ENCODE data around the gene STPG4.
"Not testable (repeated sequence)": the region's sequence is repeated elsewhere in the genome, so short reads cannot be mapped to it uniquely, and the experiment has no call there.

Gene STPG4

DNA sequence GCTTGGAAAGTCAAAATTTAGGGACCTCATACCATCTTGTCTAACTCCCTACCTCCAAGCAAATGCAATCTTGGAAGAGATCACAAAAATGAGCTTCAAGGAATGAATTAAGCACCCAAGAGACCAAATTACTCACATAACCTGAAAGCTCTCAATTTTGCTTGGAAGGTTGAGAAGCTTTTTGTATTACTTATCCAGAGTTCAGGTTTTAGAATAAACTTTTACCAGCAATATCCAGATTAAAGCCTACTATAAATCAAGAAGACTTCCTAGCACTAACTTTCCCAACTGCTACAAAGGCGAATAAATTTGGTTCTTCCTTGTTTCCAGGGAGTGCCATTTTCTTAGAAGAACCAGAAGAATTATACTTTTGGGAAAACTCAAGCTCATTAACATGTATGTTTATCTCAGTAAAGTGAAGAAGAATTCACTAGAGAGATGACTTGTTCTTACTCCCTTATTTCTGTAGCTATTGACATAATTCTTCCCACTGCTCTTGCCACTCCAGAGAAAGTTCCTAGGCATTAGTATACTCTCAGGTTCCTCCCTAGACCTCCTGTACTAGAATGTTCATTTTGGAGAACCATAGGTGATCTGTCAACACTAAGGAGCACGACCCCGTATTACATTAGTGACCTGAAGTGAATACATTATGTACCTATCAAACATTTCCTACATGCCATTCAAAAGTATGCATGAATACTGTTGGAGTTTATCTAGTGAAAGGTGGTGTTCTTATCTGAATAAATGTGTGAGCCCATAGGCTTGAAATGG is 18.0 kb upstream of the STPG4 start:
- DNase-seq (ENCODE audit: low read depth) = no peak

DNA sequence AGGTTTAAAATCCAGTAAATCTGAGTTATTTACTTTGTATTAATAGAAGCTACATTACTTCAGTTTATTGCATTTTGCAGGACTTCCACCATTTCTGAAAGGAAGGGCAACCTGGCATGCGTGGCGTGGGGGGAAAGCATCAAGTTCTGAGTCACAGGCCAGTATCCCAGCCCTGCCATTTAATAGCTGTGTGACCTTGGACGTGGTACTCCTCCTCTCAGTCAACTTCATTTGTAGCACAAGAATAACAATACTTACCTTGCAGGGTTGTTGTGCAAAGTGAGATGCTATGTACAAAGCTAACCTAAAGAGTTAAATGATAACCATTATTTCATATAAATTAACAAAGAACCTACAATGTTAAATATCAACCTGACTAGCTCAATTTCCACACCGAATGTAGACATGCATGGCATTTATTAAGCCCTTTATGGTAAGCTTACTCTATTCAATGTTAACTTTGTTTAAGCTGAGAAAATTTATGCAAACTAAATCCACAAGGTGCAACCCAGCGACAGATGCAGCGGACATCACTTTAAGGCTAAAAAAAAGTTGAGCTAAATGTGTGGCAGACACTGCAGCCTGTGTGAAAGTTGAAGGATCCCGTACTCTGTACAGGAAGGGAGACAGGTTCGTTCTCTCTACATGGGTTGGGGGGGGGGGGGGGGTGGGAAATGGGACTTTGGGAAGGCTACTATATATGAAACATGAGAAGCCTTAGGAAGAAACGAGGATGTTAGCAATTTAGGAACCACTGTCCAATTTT is 17.2 kb upstream of the STPG4 start:
- no peak for DNase-seq (ENCODE audit: low read depth)

DNA sequence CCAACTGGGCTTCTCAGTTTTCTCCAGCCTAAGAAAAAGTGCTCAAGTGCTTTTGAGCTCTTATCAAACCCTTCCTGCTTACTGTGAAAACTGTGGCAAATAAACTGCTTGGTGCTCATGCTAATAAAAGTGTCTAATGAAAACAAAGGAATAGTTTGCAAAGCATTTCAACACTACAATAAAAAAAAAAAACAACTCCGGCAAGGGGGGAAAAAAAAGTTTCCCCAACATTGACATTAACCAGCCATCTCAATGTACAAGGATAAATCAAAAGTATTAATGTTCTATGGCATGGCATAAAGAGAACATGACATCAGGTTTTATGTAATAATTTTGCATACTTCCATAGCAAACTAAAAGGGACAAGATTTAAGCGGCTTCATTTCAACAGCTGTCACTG is 14.7 kb upstream of the STPG4 start:
- DNase-seq (ENCODE audit: low read depth) = no peak

DNA sequence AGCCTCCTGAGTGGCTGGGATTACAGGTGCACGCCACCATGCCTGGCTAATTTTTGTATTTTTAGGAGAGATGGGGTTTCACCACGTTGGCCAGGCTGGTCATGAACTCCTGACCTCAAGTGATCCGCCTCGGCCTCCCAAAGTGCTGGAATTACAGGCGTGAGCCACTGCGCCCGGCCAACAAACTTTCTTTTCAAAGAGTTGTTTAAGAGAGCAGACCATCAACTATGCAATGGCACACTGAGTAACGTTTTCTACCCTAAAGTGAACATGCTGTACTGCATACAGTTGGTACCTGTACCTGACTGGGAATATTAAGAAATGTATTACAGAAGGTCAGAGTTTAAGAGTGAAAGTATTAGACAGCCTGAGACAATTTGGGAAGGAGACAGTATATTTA is 13.8 kb upstream of the STPG4 start:
- DNase-seq (ENCODE audit: low read depth) = not testable (repeated sequence)

DNA sequence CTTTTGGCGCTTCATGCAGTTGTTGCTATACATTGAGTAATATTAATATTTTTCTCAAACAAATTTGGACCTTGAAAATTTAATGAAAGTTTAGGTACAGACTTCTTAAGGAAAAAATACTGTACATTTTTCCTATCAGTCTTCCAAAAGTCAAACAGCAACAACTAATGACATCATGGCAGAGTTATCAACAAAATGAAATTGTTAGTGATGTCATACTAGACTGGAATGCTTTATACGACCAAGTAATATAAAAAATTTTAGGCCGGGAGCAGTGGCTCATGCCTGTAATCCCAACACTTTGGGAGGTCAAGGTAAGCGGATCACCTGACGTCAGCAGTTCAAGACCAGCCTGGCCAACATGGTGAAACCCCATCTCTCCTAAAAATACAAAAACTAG is 12.0 kb upstream of the STPG4 start:
- no peak for DNase-seq (ENCODE audit: low read depth)

DNA sequence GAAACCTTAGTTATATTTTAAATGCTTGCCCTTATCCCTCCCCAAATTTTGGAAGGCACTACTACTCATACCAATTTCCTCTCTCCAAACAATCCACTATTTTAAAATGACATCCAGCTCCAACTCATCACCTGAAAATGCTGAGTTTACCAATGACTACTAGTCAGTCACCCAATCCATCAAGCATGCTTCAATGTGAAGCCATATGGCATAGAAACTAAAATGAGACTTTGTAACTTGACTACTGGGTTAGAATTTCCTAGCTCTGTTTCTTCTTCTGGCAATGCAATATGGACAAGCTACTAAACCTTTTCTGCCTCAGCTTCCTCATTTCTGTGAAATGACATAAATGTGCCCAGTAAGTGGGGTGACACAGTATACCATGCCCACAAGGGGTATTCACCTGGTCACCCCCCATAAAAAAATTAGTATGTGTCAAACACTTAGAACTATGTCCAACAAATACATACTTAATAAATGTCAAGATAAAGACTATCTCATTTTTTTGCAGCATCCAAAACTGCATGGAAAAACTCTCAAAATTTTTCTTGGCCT is 10.0 kb upstream of the STPG4 start:
- DNase-seq (ENCODE audit: low read depth) = no peak

DNA sequence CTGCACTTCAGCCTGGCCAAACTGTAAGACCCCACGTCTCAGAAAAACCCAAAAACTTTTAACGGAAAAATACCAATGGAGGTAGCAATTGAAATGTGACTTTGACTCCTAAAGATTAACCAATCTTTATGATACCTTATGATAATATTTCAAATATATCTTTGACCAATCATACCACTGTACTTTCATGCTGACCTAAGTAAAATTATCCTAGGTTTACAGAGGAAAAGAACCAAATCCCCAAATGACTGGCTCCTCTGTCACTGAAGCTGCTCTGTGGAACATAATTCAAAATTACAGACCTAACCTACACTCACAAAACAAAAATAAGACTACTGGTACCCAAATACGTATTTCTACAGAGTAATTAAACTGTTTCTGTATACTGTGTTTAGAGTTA is 7.7 kb upstream of the STPG4 start:
- no peak for DNase-seq (ENCODE audit: low read depth)

DNA sequence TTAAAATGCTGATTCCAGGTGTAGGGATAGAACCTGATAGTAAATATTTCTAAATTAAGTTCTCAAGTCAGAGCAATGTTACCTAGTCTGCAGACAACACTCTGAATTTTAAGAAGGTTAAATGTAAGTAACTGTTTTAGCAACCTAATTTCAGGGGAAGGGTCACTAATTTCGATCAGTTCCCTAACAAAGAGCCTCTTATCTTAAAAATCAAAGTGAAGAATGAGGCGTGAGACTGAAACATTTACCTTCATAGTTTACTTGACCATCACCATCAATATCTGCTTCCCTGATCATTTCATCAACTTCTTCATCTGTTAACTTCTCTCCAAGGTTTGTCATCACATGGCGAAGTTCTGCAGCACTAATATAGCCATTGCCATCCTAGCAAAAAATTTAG is 6.4 kb upstream of the STPG4 start:
- no peak for DNase-seq (ENCODE audit: low read depth)

DNA sequence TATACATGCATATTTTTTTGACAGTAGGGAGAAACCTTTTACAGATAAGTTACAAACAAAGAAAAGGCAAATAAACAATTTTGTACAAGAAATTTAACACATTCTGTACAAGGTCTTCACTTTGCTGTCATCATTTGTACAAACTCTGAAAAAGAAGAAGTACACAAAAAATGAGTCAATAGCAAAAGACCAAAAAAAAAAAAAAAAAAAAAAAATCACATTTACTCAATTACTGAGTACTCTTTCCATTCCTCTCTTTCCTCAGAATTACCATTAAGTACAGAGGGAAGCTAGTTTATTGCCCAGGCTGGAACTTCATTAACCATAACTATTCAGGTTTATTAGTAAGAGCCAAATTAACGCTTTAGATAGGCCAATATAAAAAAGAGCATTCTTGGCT is 5.6 kb upstream of the STPG4 start:
- no peak for DNase-seq (ENCODE audit: low read depth)

DNA sequence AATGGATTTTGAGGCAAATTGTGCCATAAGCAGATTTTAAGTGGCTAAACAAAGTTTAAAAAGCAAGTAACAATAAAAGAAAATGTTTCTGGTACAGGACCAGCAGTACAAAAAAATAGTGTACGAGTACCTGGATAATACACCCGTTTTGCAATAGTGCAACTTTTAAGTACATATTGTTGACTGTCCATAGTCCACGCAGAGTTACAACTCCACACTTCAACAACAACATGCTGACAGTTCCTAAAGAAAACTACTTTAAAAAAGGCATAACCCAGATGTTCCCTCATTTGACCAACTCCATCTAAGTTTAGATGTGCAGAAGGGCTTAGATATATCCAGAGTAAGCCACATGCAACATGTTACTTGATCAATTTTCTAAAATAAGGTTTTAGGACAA is 5.1 kb upstream of the STPG4 start:
- DNase-seq (ENCODE audit: low read depth) = no peak

DNA sequence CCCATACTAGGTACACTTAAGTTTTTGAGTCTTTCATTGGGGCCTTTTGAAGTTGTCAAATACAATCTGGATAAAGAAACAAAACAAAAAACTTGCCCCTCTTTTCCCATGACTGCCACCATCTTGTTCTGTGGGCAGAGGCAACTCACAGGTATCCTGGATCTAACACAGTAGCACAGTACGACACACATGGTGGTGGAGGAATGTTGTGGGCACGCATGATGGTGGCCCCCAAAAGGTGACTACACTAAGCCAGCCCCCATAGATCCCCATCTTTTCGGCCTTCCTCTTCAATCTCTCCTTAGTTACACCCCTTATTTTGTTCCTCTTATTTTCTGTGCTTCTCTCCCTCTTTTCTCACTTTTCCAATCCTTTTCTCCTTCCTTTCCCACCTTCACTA is 4.5 kb upstream of the STPG4 start:
- no peak for DNase-seq (ENCODE audit: low read depth)

DNA sequence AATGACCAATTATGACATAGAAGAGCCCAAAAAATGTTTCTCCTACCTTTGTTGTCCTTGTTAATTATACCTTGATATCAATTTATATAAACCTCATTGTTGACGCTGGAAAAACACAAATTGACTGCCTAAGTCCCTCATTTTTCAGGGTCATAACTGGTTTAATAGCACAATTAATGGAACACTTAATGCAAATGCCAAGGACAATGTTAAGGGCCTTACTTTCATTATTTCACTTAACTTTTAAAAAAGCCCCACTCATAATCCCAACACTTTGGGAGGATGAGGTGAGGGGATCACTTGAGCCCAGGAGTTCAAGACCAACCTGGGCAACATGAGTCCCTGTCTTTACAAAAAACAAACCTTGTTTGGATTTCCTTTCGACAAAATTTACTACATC is 3.5 kb upstream of the STPG4 start:
- no peak for DNase-seq (ENCODE audit: low read depth)

DNA sequence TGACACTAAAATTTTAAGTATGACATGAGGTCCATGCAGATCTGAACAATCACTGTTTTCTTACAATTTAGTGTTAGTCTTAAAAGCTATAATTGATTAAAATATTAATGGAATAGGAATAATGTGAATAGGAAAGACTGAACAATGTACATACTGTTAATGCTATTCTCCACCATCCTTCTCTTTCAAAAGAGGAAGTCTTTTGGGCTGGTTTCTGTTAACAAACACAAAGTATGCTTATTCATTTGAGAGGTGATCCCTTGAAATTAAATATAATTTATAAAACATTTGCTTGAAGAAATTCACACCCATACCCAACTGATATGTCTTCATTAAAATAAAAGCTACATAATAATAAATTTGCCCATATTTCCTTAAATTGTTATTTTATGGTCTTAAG is 2.3 kb downstream of the STPG4 start:
- no peak for DNase-seq (ENCODE audit: low read depth)

DNA sequence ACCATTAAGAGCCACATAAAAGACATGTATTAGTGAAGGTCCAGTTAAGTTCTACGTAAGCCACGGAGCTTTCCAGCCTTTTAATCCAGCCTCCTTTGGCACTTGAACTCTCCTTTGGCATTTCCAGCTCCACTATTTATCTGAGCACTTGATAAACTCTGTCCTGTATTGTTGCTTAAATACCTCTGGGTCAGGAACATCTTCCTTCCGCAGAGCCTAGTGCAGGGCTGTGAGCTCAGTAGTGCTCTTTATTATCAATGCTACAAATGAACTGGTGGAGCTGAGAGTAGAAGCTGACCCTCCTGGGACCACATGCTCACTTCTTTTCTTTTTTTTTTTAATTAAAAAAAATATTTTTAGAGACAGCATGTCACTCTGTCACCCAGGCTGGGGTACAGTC is 4.9 kb downstream of the STPG4 start:
- no peak for DNase-seq (ENCODE audit: low read depth)

DNA sequence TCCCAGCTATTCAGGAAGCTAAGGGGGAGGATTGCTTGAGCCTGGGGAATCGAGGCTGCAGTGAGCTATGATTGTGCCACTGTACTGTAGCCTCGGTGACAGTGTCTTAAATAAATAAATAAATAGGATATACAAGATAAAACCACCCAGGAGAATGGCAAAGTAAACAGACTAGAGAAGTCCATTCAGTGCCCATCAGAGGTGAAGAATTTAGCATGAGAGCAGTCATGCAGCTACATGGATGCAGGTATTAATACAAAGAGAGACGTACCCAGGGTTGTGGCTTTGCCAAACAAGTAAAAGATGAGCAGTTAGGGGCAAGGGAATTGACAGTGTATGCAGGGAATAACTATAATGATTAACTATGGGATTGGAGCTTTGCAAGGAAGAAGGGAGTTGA is 8.1 kb downstream of the STPG4 start:
- DNase-seq (ENCODE audit: low read depth) = no peak

DNA sequence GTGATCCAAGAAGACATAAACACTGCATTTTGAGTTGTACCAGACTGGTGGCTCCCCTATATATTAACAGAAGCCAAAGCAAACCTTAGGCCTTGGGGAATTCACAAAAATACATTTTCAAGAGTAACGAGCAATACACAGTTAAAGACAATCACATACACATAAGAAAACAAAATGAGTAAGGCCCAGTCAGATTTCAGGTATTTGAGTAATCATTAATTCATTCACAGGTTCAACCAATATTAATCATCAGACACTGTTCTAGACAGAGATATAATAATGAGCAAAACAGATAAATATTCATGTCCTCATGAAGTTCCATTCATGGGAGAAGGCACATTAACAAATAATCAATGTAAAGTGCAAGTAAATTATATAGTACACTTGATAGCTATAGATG is 9.6 kb downstream of the STPG4 start:
- no peak for DNase-seq (ENCODE audit: low read depth)

DNA sequence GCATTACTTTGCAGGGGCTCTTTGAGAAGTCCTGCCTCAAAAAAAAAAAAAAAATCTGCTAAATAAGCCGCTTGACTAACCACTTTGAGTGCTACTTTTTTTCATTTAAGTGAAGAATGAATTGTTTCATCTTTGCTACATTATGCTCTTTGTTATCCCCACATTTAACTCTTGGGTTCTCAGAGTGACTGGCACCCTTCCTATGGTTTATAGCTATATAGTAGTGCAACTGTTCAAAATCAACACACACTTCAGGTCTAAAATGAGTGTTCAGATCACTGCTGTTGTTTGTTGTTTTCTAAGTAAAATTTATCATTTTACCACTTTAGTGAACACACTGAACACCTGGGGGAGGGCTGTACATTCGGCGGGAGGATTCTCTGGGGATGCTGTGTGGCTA is 13.6 kb downstream of the STPG4 start:
- no peak for DNase-seq (ENCODE audit: low read depth)

DNA sequence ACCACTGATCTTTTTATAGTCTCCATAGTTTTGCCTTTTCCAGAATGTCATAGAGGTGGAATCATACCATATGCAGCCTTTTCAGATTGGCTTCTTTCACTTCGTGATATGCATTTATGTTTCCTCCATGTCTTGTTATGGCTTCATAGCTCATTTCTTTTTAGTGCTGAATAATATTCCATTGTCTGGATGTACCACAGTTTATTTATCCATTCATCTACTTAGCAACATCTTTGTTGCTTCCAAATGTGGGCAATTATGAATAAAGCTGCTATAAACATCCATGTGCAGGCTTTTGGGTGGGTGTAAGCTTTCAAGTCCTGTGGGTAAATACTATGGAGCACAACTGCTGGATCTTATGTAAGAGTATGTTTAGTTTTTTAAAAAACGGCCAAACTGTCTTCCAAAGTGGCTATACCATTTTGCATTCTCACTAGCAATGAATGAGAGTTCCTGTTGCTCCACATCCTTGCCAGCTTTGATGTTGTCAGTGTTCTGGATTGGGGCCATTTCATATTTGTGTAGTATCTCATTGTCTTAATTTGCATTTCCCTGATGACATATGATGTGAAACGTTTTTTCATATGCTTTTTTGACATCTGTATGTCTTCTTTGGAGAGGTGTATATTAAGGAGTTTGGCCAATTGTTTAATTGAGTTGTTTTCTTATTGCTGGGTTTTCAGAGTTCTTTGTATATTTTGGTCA is 20.6 kb downstream of the STPG4 start:
- no peak for DNase-seq (ENCODE audit: low read depth)

DNA sequence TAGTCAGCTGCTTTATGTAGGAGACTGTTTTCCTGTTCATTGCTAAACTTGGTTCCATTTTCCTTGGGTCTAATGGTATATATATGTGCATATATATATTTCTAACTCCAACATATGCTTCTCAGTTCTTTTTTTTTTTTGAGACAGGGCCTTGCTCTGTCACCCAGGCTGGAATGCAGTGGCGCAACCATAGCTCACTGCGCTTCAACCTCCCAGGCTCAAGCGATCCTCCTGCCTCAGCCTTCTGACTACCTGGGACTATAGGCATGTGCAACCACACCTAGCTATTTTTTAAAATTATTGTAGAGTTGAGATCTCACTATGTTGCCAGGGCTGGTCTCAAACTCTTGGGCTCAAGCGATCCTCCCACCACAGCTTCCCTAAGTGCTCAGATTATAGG is 22.1 kb downstream of the STPG4 start:
- no peak for DNase-seq (ENCODE audit: low read depth)

DNA sequence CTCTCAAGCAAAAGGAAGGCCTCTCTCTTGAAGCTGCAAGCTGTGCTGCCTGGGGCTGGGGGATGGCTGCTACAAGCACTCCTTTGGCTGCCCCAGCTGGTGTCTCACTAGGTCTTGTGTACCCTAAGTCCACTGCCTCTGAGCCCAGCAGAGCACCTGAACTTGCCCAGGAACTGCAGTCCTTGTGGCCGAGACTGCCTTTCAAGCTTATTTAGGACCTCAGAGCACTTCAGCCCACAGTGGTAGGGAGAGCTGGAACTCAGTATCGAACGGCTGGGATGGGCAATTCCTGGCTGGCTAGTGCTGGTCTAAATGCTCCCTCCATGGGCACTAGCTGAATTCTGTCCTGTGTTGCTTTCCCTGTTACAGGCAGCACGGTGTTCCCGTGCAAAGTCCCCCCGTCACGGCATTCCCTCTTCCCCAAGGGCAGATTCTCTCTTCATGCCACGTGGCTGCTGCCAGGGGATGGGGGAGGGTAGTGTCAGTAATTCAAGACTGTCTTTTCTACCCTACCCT is 25.9 kb downstream of the STPG4 start:
- no peak for DNase-seq (ENCODE audit: low read depth)

DNA sequence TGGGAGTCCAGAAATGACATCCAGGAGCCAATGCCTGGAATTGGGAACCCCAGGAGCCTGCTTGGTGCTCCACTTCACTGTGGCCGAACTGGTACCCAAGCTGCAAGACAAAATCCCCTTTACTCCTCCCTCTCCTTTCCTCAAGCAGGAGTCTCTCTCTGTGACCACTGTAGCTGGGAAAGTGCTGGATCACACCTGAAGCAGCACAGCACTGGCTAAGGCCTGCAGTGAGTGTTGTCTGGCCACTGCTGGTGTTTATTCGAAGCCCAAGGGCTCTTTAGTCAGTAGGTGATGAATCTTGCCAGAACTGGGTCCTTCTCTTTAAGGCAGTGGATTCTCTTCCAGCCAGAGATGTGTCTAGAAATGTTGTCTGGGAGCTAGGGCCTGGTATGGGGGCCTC is 26.4 kb downstream of the STPG4 start:
- no peak for DNase-seq (ENCODE audit: low read depth)

DNA sequence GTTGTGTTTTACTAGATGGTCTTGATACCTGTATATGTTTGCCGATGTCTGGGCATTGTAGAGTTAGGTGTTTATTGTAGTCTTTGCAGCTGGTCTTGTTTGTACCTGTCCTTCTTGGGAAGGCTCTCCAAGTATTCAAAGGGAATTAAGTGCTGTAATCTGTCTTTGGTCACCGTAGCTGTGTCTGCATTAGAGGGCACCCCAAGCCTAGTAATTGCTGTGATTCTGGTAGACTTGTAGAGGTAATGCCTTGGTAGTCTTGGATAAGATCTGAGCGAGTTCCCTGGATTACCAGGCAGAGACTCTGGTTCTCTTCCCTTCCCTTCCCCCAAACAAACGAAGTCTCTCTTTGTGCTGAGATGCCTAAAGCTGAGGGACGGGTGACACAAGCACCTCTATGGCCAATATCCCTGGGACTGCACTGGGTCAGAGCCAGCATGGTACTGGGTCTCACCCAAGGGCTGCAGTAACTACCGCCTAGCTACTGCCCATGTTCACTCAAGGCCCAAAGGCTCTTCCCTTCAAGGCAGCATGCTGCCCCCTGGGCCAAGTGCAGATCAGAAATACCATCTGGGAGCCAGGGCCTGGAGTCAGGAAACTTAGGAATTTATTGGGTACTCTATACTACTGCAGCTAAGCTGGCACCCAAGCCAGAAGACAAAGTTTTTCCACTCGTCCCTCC is 27.1 kb downstream of the STPG4 start:
- no peak for DNase-seq (ENCODE audit: low read depth)
